Thyroid gland (tissue), 4 donors: Measurements from ENCODE around the gene ALDH1A1.

Experiments used
- POLR2A ChIP-seq, 2 donors: fragments of 450-650 bp; IDR thresholded peaks; one replicate each; pipeline ENCODE4 v1.6.1; 2017; ENCODE audit warnings: antibody characterized with exemption in 2 of 2, mild to moderate bottlenecking in 2 of 2, moderate library complexity in 1 of 2
- TF ChIP-seq, protein P1 (sequence below), 6 experiments: fragments of 200-600 bp in 3 of 6; fragments of 450-650 bp in 3 of 6; sonication (generic) in 3 of 6; IDR thresholded peaks; one replicate each; pipeline ENCODE4 v1.5.1; 2016 to 2019; ENCODE audit warnings: antibody characterized with exemption in 6 of 6, mild to moderate bottlenecking in 2 of 6, inconsistent platforms in 1 of 6, moderate library complexity in 1 of 6

DNA sequence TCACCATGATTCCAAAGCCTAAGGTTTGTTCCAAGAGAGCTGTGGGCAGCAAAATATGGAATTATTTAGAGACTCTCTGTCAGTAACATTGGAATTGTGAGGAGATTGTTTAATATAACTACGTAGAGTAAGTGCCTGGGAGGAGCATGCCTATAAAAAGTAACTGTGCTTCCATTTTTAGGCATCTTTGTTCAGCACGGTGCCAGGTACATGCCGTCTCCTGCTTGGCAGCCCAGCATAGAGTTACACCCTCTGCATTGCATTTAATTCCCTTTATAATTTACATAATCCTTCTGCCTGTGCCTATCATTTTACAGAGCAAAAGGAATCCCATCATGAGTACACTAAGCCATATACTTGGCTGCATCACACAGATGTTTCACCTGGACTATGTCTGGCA is 32.1 kb upstream of the ALDH1A1 start:
- TF ChIP-seq, protein P1, sequence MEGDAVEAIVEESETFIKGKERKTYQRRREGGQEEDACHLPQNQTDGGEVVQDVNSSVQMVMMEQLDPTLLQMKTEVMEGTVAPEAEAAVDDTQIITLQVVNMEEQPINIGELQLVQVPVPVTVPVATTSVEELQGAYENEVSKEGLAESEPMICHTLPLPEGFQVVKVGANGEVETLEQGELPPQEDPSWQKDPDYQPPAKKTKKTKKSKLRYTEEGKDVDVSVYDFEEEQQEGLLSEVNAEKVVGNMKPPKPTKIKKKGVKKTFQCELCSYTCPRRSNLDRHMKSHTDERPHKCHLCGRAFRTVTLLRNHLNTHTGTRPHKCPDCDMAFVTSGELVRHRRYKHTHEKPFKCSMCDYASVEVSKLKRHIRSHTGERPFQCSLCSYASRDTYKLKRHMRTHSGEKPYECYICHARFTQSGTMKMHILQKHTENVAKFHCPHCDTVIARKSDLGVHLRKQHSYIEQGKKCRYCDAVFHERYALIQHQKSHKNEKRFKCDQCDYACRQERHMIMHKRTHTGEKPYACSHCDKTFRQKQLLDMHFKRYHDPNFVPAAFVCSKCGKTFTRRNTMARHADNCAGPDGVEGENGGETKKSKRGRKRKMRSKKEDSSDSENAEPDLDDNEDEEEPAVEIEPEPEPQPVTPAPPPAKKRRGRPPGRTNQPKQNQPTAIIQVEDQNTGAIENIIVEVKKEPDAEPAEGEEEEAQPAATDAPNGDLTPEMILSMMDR (IDR thresholded peaks at IDR 0.05): no peak
- no peak for TF ChIP-seq POLR2A (IDR thresholded peaks at IDR 0.05)
